LoVo (cell line): ENCODE data around the gene HTR3E.

Source experiments
- DNase-seq: peaks from one replicate; pipeline ENCODE4 v3.0.0-alpha.2; 2016; ENCODE audit warnings: low spot score

HTR3E gene

GRCh38 chr3:184156522-184156955 is 59.7 kb downstream of the HTR3E start:
- DNase-seq, result no peak
